WTC11 (cell line): ENCODE results near the gene SEMA3F. TPM values are rescaled to one million over a fixed set of nuclear protein-coding genes. Genes with fewer than 3 reads are reported as not detected.

Experiments used
- ATAC-seq: fragments of 200-7000 bp; cut with Tn5 transposase; 2 replicates; pipeline ENCODE4 v1.10.0; 2021; ENCODE audit warnings: mild to moderate bottlenecking, moderate library complexity
- CTCF ChIA-PET: fragments of 300-600 bp; sonication (Branson Sonifier 250); formaldehyde crosslinking; loops from one replicate; lab custom pipeline; 2021; ENCODE audit warnings: antibody characterized with exemption; lab: Charles Lee
- POLR2A ChIA-PET: fragments of 350-600 bp; sonication (Branson Sonifier 250); formaldehyde crosslinking; loops from one replicate; lab custom pipeline; 2021; ENCODE audit warnings: antibody characterized with exemption; lab: Charles Lee
- DNase-seq: peaks from one replicate; pipeline ENCODE4 v3.0.0; 2021; ENCODE audit warnings: low spot score
- H3K27ac Mint-ChIP-seq: 2 replicates; pipeline ENCODE4 v1.8.0; 2021; ENCODE audit warnings: mixed read lengths
- H3K27me3 Mint-ChIP-seq: 2 replicates; pipeline ENCODE4 v1.8.0; 2021; ENCODE audit warnings: low read depth, mild to moderate bottlenecking, moderate library complexity, mixed read lengths
- H3K36me3 Mint-ChIP-seq: 2 replicates; pipeline ENCODE4 v1.8.0; 2021; ENCODE audit warnings: mixed read lengths
- H3K4me1 Mint-ChIP-seq: 2 replicates; pipeline ENCODE4 v1.8.0; 2022; ENCODE audit warnings: mixed read lengths
- H3K4me3 Mint-ChIP-seq: 2 replicates; pipeline ENCODE4 v1.8.0; 2021; ENCODE audit warnings: mild to moderate bottlenecking, moderate library complexity, mixed read lengths
- H3K9me3 Mint-ChIP-seq: 2 replicates; pipeline ENCODE4 v1.8.0; 2021; ENCODE audit warnings: mixed read lengths
- ARID4B ChIP-seq: sonication (generic); formaldehyde crosslinking; IDR thresholded peaks from 2 replicates; pipeline ENCODE4 v1.8.0; 2023; ENCODE audit warnings: missing genetic modification reagents, mild to moderate bottlenecking, borderline replicate concordance
- ATF1 ChIP-seq: sonication (generic); formaldehyde crosslinking; IDR thresholded peaks from 2 replicates; pipeline ENCODE4 v1.8.1; 2023; ENCODE audit warnings: mild to moderate bottlenecking, moderate library complexity, missing genetic modification reagents
- ATF2 ChIP-seq: sonication (generic); formaldehyde crosslinking; IDR thresholded peaks from 2 replicates; pipeline ENCODE4 v1.8.1; 2022; ENCODE audit warnings: low read depth, missing genetic modification reagents, borderline replicate concordance
- E2F1 ChIP-seq: sonication (generic); formaldehyde crosslinking; IDR thresholded peaks from 2 replicates; pipeline ENCODE4 v1.8.0; 2022; ENCODE audit warnings: mild to moderate bottlenecking, missing genetic modification reagents
- FOXP4 ChIP-seq: sonication (generic); formaldehyde crosslinking; IDR thresholded peaks from 2 replicates; pipeline ENCODE4 v1.8.0; 2022; ENCODE audit warnings: mild to moderate bottlenecking, missing genetic modification reagents
- GRHL2 ChIP-seq: fragments of 250-450 bp; sonication (Bioruptor Pico); IDR thresholded peaks from 2 replicates; pipeline ENCODE4 v1.8.0; 2022; ENCODE audit warnings: mild to moderate bottlenecking, moderate library complexity; ENCODE audit not compliant: insufficient replicate concordance, severe bottlenecking
- NFE2L1 ChIP-seq: sonication (generic); formaldehyde crosslinking; IDR thresholded peaks from 2 replicates; pipeline ENCODE4 v1.8.1; 2023; ENCODE audit warnings: missing genetic modification reagents
- NFYB ChIP-seq: sonication (generic); formaldehyde crosslinking; conservative IDR thresholded peaks from 2 replicates; pipeline ENCODE4 v1.8.0; 2022; ENCODE audit warnings: low read depth, missing genetic modification reagents
- PRRX2 ChIP-seq: fragments of 250-450 bp; sonication (Bioruptor Pico); IDR thresholded peaks from 2 replicates; pipeline ENCODE4 v1.8.0; 2021; ENCODE audit warnings: mild to moderate bottlenecking
- RORB ChIP-seq: fragments of 250-450 bp; sonication (Bioruptor Pico); IDR thresholded peaks from 2 replicates; pipeline ENCODE4 v1.9.0; 2021; ENCODE audit warnings: mild to moderate bottlenecking
- TEAD1 ChIP-seq: sonication (generic); formaldehyde crosslinking; IDR thresholded peaks from 2 replicates; pipeline ENCODE4 v1.8.0; 2022; ENCODE audit warnings: mild to moderate bottlenecking, missing genetic modification reagents
- ZNF423 ChIP-seq: fragments of 250-450 bp; sonication (Bioruptor Pico); IDR thresholded peaks from 2 replicates; pipeline ENCODE4 v2.1.2; 2022; ENCODE audit warnings: mild to moderate bottlenecking, moderate library complexity
- ZNF425 ChIP-seq: fragments of 250-450 bp; sonication (Bioruptor Pico); conservative IDR thresholded peaks from 2 replicates; pipeline ENCODE4 v1.9.0; 2021; ENCODE audit warnings: mild to moderate bottlenecking
- total RNA-seq: library from RNA; stranded (reverse); gene quantifications from 3 replicates; pipeline ENCODE4 v1.2.3, GENCODE V29; 2021

The SEMA3F gene
- total RNA-seq, 1 experiment from 2014 or later: 49.0 TPM

GRCh38 chr3:50229490-50229889, 74.4 kb downstream of the SEMA3F start (continued):
- no peak for TF ChIP-seq ATF2 (CRISPR knock-in tag)
- no peak for TF ChIP-seq RORB
- TF ChIP-seq ZNF423 (CRISPR knock-in tag): no peak
- no peak for TF ChIP-seq NFYB (CRISPR knock-in tag)

- no peaks in the 10 kb centered on the region for H3K36me3 Mint-ChIP-seq
- H3K9me3 Mint-ChIP-seq: no peaks in the 10 kb centered on the region
- POLR2A ChIA-PET: no interaction called here
- peaks cover 23% of the 10 kb centered on the region for H3K4me1 Mint-ChIP-seq
- H3K27me3 Mint-ChIP-seq: peaks cover 4% of the 10 kb centered on the region
- TF ChIP-seq NFE2L1 (CRISPR knock-in tag) (no peak), ARID4B (no peak), E2F1 (CRISPR knock-in tag) (no peak), ATF1 (no peak), FOXP4 (CRISPR knock-in tag) (no peak), GRHL2 (CRISPR knock-in tag) (no peak), ZNF425 (CRISPR knock-in tag) (no peak), PRRX2 (CRISPR knock-in tag) (no peak), TEAD1 (no peak)
- CTCF ChIA-PET: interaction anchor here (0.6 to 17.1 kb wide), 4 partner anchors 9 to 37 kb away, joined by 3 to 604 read pairs (median 82); partner anchors contain the start of gene GNAT1
- ATAC-seq (no peak), DNase-seq (no peak)
- H3K4me3 Mint-ChIP-seq: no peak overlapping the region
- no peak overlapping the region for H3K27ac Mint-ChIP-seq
Measured at GRCh38 chr3:50230104-50230793, 75.1 kb downstream of the SEMA3F start.
